Esophagus muscularis mucosa (tissue), 4 donors: ENCODE results near the gene OAS2. TPM values are rescaled to one million over a fixed set of nuclear protein-coding genes. Genes with fewer than 3 reads are reported as not detected.

ENCODE experiments used
- DNase-seq: peaks from one replicate; pipeline ENCODE4 v3.0.0-alpha.2; 2017; ENCODE audit errors: extremely low spot score
- H3K27ac ChIP-seq, 4 donors: fragments of 200-600 bp; sonication (generic); replicated peaks in 1 of 4; 1 replicate in 3 of 4; 2 replicates in 1 of 4; pipeline ENCODE4 v1.5.1; 2016 to 2019; ENCODE audit warnings: mild to moderate bottlenecking in 1 of 4
- H3K27me3 ChIP-seq, 4 donors: fragments of 200-600 bp; sonication (generic); one replicate each; pipeline versions ENCODE4 v1.5.1 to v1.6.0; 2016 to 2019
- H3K36me3 ChIP-seq, 4 donors: fragments of 200-600 bp; sonication (generic); one replicate each; pipeline ENCODE4 v1.5.1; 2016 to 2019
- H3K4me1 ChIP-seq, 4 donors: fragments of 200-600 bp; sonication (generic); one replicate each; pipeline ENCODE4 v1.5.1; 2016 to 2019
- H3K4me3 ChIP-seq, 4 donors: fragments of 200-600 bp; sonication (generic); 1 replicate in 2 of 4; 2 replicates in 2 of 4; pipeline ENCODE4 v1.5.1; 2016 to 2019; ENCODE audit warnings: mild to moderate bottlenecking in 4 of 4, moderate library complexity in 1 of 4
- H3K9me3 ChIP-seq, 4 donors: fragments of 200-600 bp; sonication (generic); 1 replicate in 3 of 4; 2 replicates in 1 of 4; pipeline ENCODE4 v1.5.1; 2016 to 2019
- CTCF ChIP-seq, 3 experiments: fragments of 200-600 bp in 2 of 3; fragments of 450-650 bp in 1 of 3; sonication (generic) in 2 of 3; IDR thresholded peaks; one replicate each; pipeline ENCODE4 v1.5.1; 2017 to 2019; ENCODE audit warnings: antibody characterized with exemption in 3 of 3, mild to moderate bottlenecking in 2 of 3, moderate library complexity in 1 of 3
- EP300 ChIP-seq: sonication (generic); formaldehyde crosslinking; IDR thresholded peaks from one replicate; pipeline ENCODE4 v1.6.1; 2017; ENCODE audit warnings: antibody characterized with exemption
- POLR2A ChIP-seq: fragments of 450-650 bp; IDR thresholded peaks from one replicate; pipeline ENCODE4 v1.6.1; 2017; ENCODE audit warnings: antibody characterized with exemption, moderate library complexity, mild to moderate bottlenecking, low read depth
- POLR2AphosphoS5 ChIP-seq, 2 donors: sonication (generic); formaldehyde crosslinking; IDR thresholded peaks; one replicate each; pipeline ENCODE4 v1.6.1; 2017; ENCODE audit warnings: antibody characterized with exemption in 2 of 2
- WGBS: methylation state at CpG from one replicate; pipeline ENCODE4 v1.1.5; 2018; 5-methylcytosine and 5-hydroxymethylcytosine counted together
- intact Hi-C: fragments of 100-400 bp; cut with DNase I; formaldehyde crosslinking; loops from one replicate; pipeline ENCODE4 v1.15.1; 2023
- total RNA-seq, 4 donors: library from RNA; depleted of rRNA; stranded (reverse); fragments of >200 nt; gene quantifications; one replicate each; pipeline versions ENCODE4 v1.1.0 to v1.2.1, GENCODE V29; 2016

Gene OAS2
- total RNA-seq, 4 donors from 2014 or later = 4.8 to 9.1 (median 7.4) TPM

- intact Hi-C loops = no loop called here
- WGBS = 49% methylated on average over 4 of the region's 4 CpGs
- no peak for DNase-seq
- H3K9me3 ChIP-seq = no peaks in the 10 kb centered on the region
- TF ChIP-seq EP300 = no peak
- no peak for TF ChIP-seq POLR2A
- TF ChIP-seq POLR2AphosphoS5 (IDR thresholded peaks at IDR 0.05) = no peak
- no peak for TF ChIP-seq CTCF (IDR thresholded peaks at IDR 0.05)
- H3K27me3 ChIP-seq = peaks cover 0 to 26% (median 0%) of the 10 kb centered on the region in 4 donors
- H3K27ac ChIP-seq = no peak overlapping the region
- no peaks in the 10 kb centered on the region for H3K36me3 ChIP-seq
- H3K4me3 ChIP-seq = no peak overlapping the region
- peaks cover 0 to 4% (median 1%) of the 10 kb centered on the region in 4 donors for H3K4me1 ChIP-seq
These were observed 49.4 kb downstream of the OAS2 start for GRCh38 chr12:113027726-113028125.

GRCh38 chr12:113030875-113031525 lies 52.7 kb downstream of the OAS2 start:
- Histone ChIP-seq H3K36me3 (no peaks in the 10 kb centered on the region), H3K9me3 (no peaks in the 10 kb centered on the region), H3K4me1 (peaks cover 0 to 4% (median 1%) of the 10 kb centered on the region in 4 donors), H3K27me3 (peaks cover 0 to 36% (median 0%) of the 10 kb centered on the region in 4 donors), H3K27ac (no peak overlapping the region), H3K4me3 (no peak overlapping the region)
- intact Hi-C loops = loop anchor here (10.0 kb wide), 1 partner anchor 126 kb away; the partner anchor contains the start of gene OAS1
- 13% methylated on average over 9 of the region's 9 CpGs for WGBS
- TF ChIP-seq POLR2AphosphoS5 (IDR thresholded peaks at IDR 0.05) (no peak), POLR2A (no peak), CTCF (IDR thresholded peaks at IDR 0.05) (peak; percentile 64 to 79 (median 67))
- no peak for DNase-seq

- TF ChIP-seq EP300 (no peak), CTCF (IDR thresholded peaks at IDR 0.05) (no peak), POLR2AphosphoS5 (IDR thresholded peaks at IDR 0.05) (no peak), POLR2A (no peak)
- intact Hi-C loops = loop anchor here (10.0 kb wide), 1 partner anchor 135 kb away; the partner anchor contains the start of gene OAS1
- no peak for DNase-seq
- WGBS = 58% methylated on average over 4 of the region's 4 CpGs
- Histone ChIP-seq H3K36me3 (no peaks in the 10 kb centered on the region), H3K4me3 (no peak overlapping the region), H3K27me3 (peaks cover 0 to 41% (median 0%) of the 10 kb centered on the region in 4 donors), H3K27ac (peak overlapping the region; percentile 31 to 53 (median 42)), H3K9me3 (no peaks in the 10 kb centered on the region), H3K4me1 (peaks cover 0 to 7% (median 2%) of the 10 kb centered on the region in 4 donors)
These were observed 61.7 kb downstream of the OAS2 start for GRCh38 chr12:113039911-113040445.

- peaks cover 0 to 46% (median 0%) of the 10 kb centered on the region in 4 donors for H3K27me3 ChIP-seq
- intact Hi-C loops = no loop called here
- peak; percentile 93 for DNase-seq
- H3K4me3 ChIP-seq = no peak overlapping the region
- no peaks in the 10 kb centered on the region for H3K36me3 ChIP-seq
- peak; percentile 24 to 54 for TF ChIP-seq POLR2AphosphoS5 (IDR thresholded peaks at IDR 0.05)
- no peak for TF ChIP-seq EP300
- WGBS = 18% methylated on average over 1 of the region's 7 CpGs
- H3K27ac ChIP-seq = peak overlapping the region; percentile 4 to 42 (median 40)
- H3K4me1 ChIP-seq = peaks cover 0 to 7% (median 2%) of the 10 kb centered on the region in 4 donors
- no peaks in the 10 kb centered on the region for H3K9me3 ChIP-seq
These were observed 62.4 kb downstream of the OAS2 start for GRCh38 chr12:113040722-113041171.

- 81% methylated on average over 7 of the region's 7 CpGs for WGBS
- no peak for TF ChIP-seq POLR2A
- TF ChIP-seq CTCF (IDR thresholded peaks at IDR 0.05) = no peak
- no peak for TF ChIP-seq POLR2AphosphoS5 (IDR thresholded peaks at IDR 0.05)
- no peak for TF ChIP-seq EP300
- intact Hi-C loops = no loop called here
- peaks cover 0 to 47% (median 0%) of the 10 kb centered on the region in 4 donors for H3K27me3 ChIP-seq
- H3K36me3 ChIP-seq = no peaks in the 10 kb centered on the region
- H3K27ac ChIP-seq = peak overlapping the region; percentile 4 to 42 (median 28)
- H3K4me1 ChIP-seq = peaks cover 0 to 7% (median 2%) of the 10 kb centered on the region in 4 donors
- no peak overlapping the region for H3K4me3 ChIP-seq
- no peaks in the 10 kb centered on the region for H3K9me3 ChIP-seq
- no peak for DNase-seq
These were observed 63.2 kb downstream of the OAS2 start for GRCh38 chr12:113041560-113041959.
